GM23338 (cell line): ENCODE data around the gene PTRHD1. TPM values are rescaled to one million over a fixed set of nuclear protein-coding genes. Genes with fewer than 3 reads are reported as not detected.

Experiments used
- ATAC-seq: fragments of 200-7000 bp; cut with Tn5 transposase; 3 replicates; pipeline ENCODE4 v1.9.1; 2020
- DNase-seq: peaks from one replicate; pipeline ENCODE4 v3.0.0-alpha.2; 2015; ENCODE audit warnings: low spot score
- H2AFZ ChIP-seq: fragments of 200-600 bp; sonication (generic); 2 replicates; pipeline ENCODE4 v1.8.0; 2016; ENCODE audit warnings: antibody characterized with exemption, mild to moderate bottlenecking, moderate library complexity
- H3F3A ChIP-seq: fragments of 200-600 bp; sonication (generic); replicated peaks from 2 replicates; pipeline ENCODE4 v1.8.0; 2017; ENCODE audit warnings: antibody characterized with exemption, mixed run types, low read depth
- H3K27ac ChIP-seq: fragments of 200-600 bp; sonication (generic); 2 replicates; pipeline ENCODE4 v1.6.1; 2016; ENCODE audit warnings: low read depth
- H3K27me3 ChIP-seq: fragments of 200-600 bp; sonication (generic); 2 replicates; pipeline ENCODE4 v1.8.0; 2016; ENCODE audit warnings: mild to moderate bottlenecking, mixed run types, moderate library complexity; ENCODE audit not compliant: insufficient read depth
- H3K36me3 ChIP-seq: fragments of 200-600 bp; sonication (generic); 2 replicates; pipeline ENCODE4 v1.8.0; 2016; ENCODE audit warnings: mild to moderate bottlenecking; ENCODE audit not compliant: insufficient read depth
- H3K4me1 ChIP-seq: fragments of 200-600 bp; sonication (generic); 2 replicates; pipeline ENCODE4 v1.8.0; 2016; ENCODE audit warnings: mild to moderate bottlenecking, moderate library complexity; ENCODE audit not compliant: insufficient read depth
- H3K4me2 ChIP-seq: fragments of 200-600 bp; sonication (generic); 2 replicates; pipeline ENCODE4 v1.7.1; 2017; ENCODE audit warnings: mixed run types
- H3K4me3 ChIP-seq: fragments of 200-600 bp; sonication (generic); 2 replicates; pipeline ENCODE4 v1.6.1; 2016; ENCODE audit warnings: mixed run types
- H3K79me2 ChIP-seq: fragments of 200-600 bp; sonication (generic); replicated peaks from 2 replicates; pipeline ENCODE4 v1.8.0; 2017; ENCODE audit warnings: mild to moderate bottlenecking; ENCODE audit not compliant: insufficient read depth
- H3K9me2 ChIP-seq: fragments of 200-600 bp; sonication (generic); 2 replicates; pipeline ENCODE4 v1.8.0; 2017; ENCODE audit not compliant: insufficient read depth
- H4K20me1 ChIP-seq: fragments of 200-600 bp; sonication (generic); replicated peaks from 2 replicates; pipeline ENCODE4 v1.8.0; 2017; ENCODE audit warnings: mild to moderate bottlenecking; ENCODE audit not compliant: insufficient read depth
- H3K27ac Mint-ChIP-seq: 2 replicates; pipeline ENCODE4 v1.8.0; 2020; ENCODE audit warnings: inconsistent platforms, mild to moderate bottlenecking, moderate library complexity, mixed read lengths
- H3K27me3 Mint-ChIP-seq: 3 replicates; pipeline ENCODE4 v1.8.0; 2022; ENCODE audit warnings: low read depth, mild to moderate bottlenecking, moderate library complexity, mixed read lengths, inconsistent platforms; ENCODE audit not compliant: insufficient read depth, poor library complexity
- H3K36me3 Mint-ChIP-seq: 3 replicates; pipeline ENCODE4 v1.8.0; 2021; ENCODE audit warnings: low read depth, mild to moderate bottlenecking, inconsistent platforms, moderate library complexity, mixed read lengths
- H3K4me1 Mint-ChIP-seq: 3 replicates; pipeline ENCODE4 v1.8.0; 2020; ENCODE audit warnings: mild to moderate bottlenecking, inconsistent platforms, mixed read lengths
- H3K4me3 Mint-ChIP-seq: 3 replicates; pipeline ENCODE4 v1.8.0; 2021; ENCODE audit warnings: moderate library complexity, mild to moderate bottlenecking, inconsistent platforms, mixed read lengths
- H3K9me3 Mint-ChIP-seq: 3 replicates; pipeline ENCODE4 v1.8.0; 2020; ENCODE audit warnings: moderate library complexity, mild to moderate bottlenecking, inconsistent platforms, mixed read lengths
- CREB1 ChIP-seq: fragments of 250-450 bp; sonication (Bioruptor Pico); IDR thresholded peaks from 2 replicates; pipeline ENCODE4 v1.5.0; 2020; ENCODE audit warnings: low read depth, mild to moderate bottlenecking, moderate library complexity
- CTCF ChIP-seq, 2 experiments: fragments of 200-600 bp in 1 of 2; sonication (generic) in 1 of 2; conservative IDR thresholded peaks; 2 replicates each; pipeline versions ENCODE4 v1.5.1 to v1.6.1; 2016 to 2017; ENCODE audit warnings: antibody characterized with exemption in 2 of 2, low read depth in 2 of 2, mild to moderate bottlenecking in 2 of 2, moderate library complexity in 1 of 2
- EZH2 ChIP-seq: fragments of 200-600 bp; sonication (generic); IDR thresholded peaks from one replicate; pipeline ENCODE4 v1.8.0; 2017; ENCODE audit warnings: antibody characterized with exemption, mild to moderate bottlenecking, low read depth; ENCODE audit not compliant: unreplicated experiment
- EZH2phosphoT487 ChIP-seq: fragments of 200-600 bp; sonication (generic); IDR thresholded peaks from one replicate; pipeline ENCODE4 v1.8.1; 2018; ENCODE audit warnings: antibody characterized with exemption; ENCODE audit not compliant: unreplicated experiment
- JUNB ChIP-seq: IDR thresholded peaks from one replicate; pipeline ENCODE4 v1.6.1; 2016; ENCODE audit warnings: antibody characterized with exemption; ENCODE audit not compliant: unreplicated experiment
- NANOG ChIP-seq: IDR thresholded peaks from 2 replicates; pipeline ENCODE4 v1.6.1; 2016; ENCODE audit warnings: antibody characterized with exemption, borderline replicate concordance
- POLR2AphosphoS5 ChIP-seq: IDR thresholded peaks from 2 replicates; pipeline ENCODE4 v1.6.1; 2016; ENCODE audit warnings: antibody characterized with exemption, low read depth
- STAT1 ChIP-seq: IDR thresholded peaks from one replicate; pipeline ENCODE4 v1.6.1; 2016; ENCODE audit warnings: antibody characterized with exemption; ENCODE audit not compliant: unreplicated experiment
- ZNF114 ChIP-seq: fragments of 250-450 bp; sonication (Bioruptor Pico); IDR thresholded peaks from 2 replicates; pipeline ENCODE4 v1.5.0; 2020; ENCODE audit warnings: mild to moderate bottlenecking, moderate library complexity
- ZNF331 ChIP-seq: fragments of 250-450 bp; sonication (Bioruptor Pico); IDR thresholded peaks from 2 replicates; pipeline ENCODE4 v1.5.0; 2020; ENCODE audit warnings: low read depth, mild to moderate bottlenecking, moderate library complexity
- ZNF462 ChIP-seq: fragments of 250-450 bp; sonication (Bioruptor Pico); IDR thresholded peaks from 2 replicates; pipeline ENCODE4 v1.5.0; 2020; ENCODE audit warnings: mild to moderate bottlenecking, moderate library complexity
- polyA plus RNA-seq: library from polyadenylated mRNA; unstranded; fragments of >200 nt; fragmentation: Nextera tagmentation; extraction: Ambion mirVana; gene quantifications from 2 replicates; pipeline ENCODE4 v1.2.1, GENCODE V29; 2016
- total RNA-seq: library from RNA; depleted of rRNA; stranded (reverse); fragments of >200 nt; shearing (Covaris generic); gene quantifications from 2 replicates; pipeline ENCODE4 v1.2.3, GENCODE V29; 2014
- TF ChIP-seq, protein P1 (sequence below): IDR thresholded peaks from 2 replicates; pipeline ENCODE4 v1.6.1; 2016; ENCODE audit warnings: antibody characterized with exemption
- TF ChIP-seq, protein P2 (sequence below): IDR thresholded peaks from one replicate; pipeline ENCODE4 v1.6.1; 2018; ENCODE audit warnings: antibody characterized with exemption; ENCODE audit not compliant: unreplicated experiment

The PTRHD1 gene
- total and polyA plus RNA-seq, 2 experiments from 2014 or later = 46.9 to 105 TPM

DNA sequence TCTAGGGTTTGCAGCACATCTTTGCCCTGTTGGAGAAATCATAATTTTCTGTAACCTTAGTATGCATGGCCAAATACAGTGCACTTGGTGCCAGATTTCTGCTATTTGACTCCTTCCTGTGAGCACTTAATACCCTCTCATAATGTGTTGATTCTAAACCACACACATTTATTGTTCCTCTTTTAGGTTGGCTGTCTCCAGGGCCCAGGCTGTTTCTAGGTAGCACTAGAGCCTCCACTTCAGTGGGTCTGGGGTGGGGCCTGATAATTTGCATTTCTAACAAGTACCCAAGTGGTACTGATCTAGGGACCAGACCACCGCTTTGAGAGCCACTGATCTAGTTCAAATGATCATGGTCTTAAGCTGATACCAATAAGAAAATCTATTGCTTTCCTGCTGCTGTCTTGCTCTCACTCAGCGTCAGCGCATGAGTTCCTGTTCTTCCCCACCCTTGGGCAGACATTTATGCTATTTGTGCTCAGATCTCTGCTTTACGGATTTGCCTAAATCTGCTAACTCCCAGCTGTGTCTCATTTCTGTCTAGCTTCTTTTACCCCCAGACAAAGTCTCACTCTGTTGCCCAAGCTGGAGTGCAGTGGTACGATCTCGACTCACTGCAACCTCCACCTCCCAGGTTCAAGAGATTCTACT is 7.4 kb downstream of the PTRHD1 start:
- Histone ChIP-seq H3K27ac (no peak overlapping the region), H3F3A (no peaks in the 10 kb centered on the region), H4K20me1 (no peaks in the 10 kb centered on the region), H2AFZ (peak overlapping the region; percentile 38; the same call in 1 of the 2 replicates), H3K9me2 (no peaks in the 10 kb centered on the region), H3K4me1 (peaks cover 8% of the 10 kb centered on the region), H3K4me3 (no peak overlapping the region), H3K36me3 (no peaks in the 10 kb centered on the region), H3K27me3 (no peaks in the 10 kb centered on the region), H3K79me2 (no peaks in the 10 kb centered on the region), H3K4me2 (no peak overlapping the region)
- Mint-ChIP-seq H3K9me3 (no peaks in the 10 kb centered on the region), H3K4me1 (peaks cover 13% of the 10 kb centered on the region), H3K27me3 (peaks cover 6% of the 10 kb centered on the region), H3K4me3 (no peak overlapping the region), H3K36me3 (peaks cover 10% of the 10 kb centered on the region; the same call in 2 of the 3 replicates), H3K27ac (no peak overlapping the region)
- TF ChIP-seq, protein P1, sequence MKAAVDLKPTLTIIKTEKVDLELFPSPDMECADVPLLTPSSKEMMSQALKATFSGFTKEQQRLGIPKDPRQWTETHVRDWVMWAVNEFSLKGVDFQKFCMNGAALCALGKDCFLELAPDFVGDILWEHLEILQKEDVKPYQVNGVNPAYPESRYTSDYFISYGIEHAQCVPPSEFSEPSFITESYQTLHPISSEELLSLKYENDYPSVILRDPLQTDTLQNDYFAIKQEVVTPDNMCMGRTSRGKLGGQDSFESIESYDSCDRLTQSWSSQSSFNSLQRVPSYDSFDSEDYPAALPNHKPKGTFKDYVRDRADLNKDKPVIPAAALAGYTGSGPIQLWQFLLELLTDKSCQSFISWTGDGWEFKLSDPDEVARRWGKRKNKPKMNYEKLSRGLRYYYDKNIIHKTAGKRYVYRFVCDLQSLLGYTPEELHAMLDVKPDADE = no peak
- TF ChIP-seq ZNF114 (no peak), ZNF331 (no peak), STAT1 (no peak), EZH2phosphoT487 (no peak), CTCF (conservative IDR thresholded peaks at IDR 0.05; ENCODE audit: low read depth in 2 of 2) (no peak), JUNB (no peak), EZH2 (no peak), CREB1 (CRISPR knock-in tag) (no peak), ZNF462 (CRISPR knock-in tag) (no peak), POLR2AphosphoS5 (no peak), NANOG (no peak)
- TF ChIP-seq, protein P2, sequence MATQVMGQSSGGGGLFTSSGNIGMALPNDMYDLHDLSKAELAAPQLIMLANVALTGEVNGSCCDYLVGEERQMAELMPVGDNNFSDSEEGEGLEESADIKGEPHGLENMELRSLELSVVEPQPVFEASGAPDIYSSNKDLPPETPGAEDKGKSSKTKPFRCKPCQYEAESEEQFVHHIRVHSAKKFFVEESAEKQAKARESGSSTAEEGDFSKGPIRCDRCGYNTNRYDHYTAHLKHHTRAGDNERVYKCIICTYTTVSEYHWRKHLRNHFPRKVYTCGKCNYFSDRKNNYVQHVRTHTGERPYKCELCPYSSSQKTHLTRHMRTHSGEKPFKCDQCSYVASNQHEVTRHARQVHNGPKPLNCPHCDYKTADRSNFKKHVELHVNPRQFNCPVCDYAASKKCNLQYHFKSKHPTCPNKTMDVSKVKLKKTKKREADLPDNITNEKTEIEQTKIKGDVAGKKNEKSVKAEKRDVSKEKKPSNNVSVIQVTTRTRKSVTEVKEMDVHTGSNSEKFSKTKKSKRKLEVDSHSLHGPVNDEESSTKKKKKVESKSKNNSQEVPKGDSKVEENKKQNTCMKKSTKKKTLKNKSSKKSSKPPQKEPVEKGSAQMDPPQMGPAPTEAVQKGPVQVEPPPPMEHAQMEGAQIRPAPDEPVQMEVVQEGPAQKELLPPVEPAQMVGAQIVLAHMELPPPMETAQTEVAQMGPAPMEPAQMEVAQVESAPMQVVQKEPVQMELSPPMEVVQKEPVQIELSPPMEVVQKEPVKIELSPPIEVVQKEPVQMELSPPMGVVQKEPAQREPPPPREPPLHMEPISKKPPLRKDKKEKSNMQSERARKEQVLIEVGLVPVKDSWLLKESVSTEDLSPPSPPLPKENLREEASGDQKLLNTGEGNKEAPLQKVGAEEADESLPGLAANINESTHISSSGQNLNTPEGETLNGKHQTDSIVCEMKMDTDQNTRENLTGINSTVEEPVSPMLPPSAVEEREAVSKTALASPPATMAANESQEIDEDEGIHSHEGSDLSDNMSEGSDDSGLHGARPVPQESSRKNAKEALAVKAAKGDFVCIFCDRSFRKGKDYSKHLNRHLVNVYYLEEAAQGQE = no peak
- ATAC-seq = no peak
- no peak for DNase-seq
